Ureter (tissue), 1 donor: ENCODE measurements around the gene CAMTA1. TPM values are rescaled to one million over a fixed set of nuclear protein-coding genes. Genes with fewer than 3 reads are reported as not detected.

Source experiments
- DNase-seq: peaks from one replicate; pipeline ENCODE4 v3.0.0-alpha.2; 2020; ENCODE audit warnings: low spot score
- total RNA-seq: library from RNA; stranded (reverse); gene quantifications from one replicate; pipeline ENCODE4 v1.2.4, GENCODE V29; 2023
- donor health status: DM: yes; HTN: yes; CAD: no.

Gene CAMTA1
- total RNA-seq, 1 donor from 2014 or later = 88.1 TPM

- DNase-seq = no peak
These were observed 467.8 kb downstream of the CAMTA1 start for GRCh38 chr1:7253118-7253480.

- no peak for DNase-seq
These were observed 468.8 kb downstream of the CAMTA1 start for GRCh38 chr1:7253988-7254587.

GRCh38 chr1:7255303-7256058, 470.2 kb downstream of the CAMTA1 start:
- no peak for DNase-seq

- DNase-seq = no peak
These were observed 471.3 kb downstream of the CAMTA1 start for GRCh38 chr1:7256526-7256925.

DNA sequence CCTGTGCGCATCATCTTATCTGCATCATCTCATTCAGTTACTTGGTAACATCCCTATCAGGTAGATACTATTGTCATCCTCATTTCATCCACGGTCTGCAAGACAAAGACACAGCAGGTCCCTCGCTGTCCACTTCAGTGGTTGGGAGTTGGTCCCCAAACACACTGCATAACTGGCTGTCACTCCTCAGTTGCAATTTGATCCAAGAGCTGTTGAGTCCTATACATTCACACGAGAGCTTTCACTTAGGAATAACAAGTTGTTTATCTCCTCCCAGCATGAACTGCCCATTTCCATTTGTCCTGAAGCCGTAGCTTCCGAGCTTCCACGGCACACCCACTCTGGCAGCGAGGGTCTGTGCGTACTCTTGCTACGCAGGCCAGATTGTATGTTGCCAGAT, 472.0 kb downstream of the CAMTA1 start:
- DNase-seq = no peak

- no peak for DNase-seq
These were observed 473.4 kb downstream of the CAMTA1 start for GRCh38 chr1:7258589-7259135.

- no peak for DNase-seq
These were observed 474.7 kb downstream of the CAMTA1 start for GRCh38 chr1:7259955-7260354.

DNA sequence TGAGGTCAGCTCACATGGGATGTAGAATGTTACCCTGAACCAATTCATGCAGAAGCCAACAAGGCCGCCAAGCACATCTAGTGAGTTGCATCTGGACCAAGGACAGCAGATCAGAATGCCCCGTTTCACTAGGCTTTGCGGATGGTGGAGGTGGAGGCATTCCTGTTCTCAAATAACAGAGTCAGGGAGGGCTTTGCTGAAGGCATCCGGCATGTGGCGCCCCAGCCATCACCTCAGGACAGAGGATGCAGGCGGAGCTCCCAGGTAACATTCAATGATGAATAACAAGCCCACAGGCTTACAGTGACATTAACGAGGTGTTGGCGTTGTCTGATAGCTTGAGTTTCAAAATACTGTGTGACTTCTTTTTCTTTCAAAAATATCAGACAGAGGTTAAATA, 476.2 kb downstream of the CAMTA1 start:
- no peak for DNase-seq

- DNase-seq = no peak
These were observed 477.4 kb downstream of the CAMTA1 start for GRCh38 chr1:7262611-7263010.

DNA sequence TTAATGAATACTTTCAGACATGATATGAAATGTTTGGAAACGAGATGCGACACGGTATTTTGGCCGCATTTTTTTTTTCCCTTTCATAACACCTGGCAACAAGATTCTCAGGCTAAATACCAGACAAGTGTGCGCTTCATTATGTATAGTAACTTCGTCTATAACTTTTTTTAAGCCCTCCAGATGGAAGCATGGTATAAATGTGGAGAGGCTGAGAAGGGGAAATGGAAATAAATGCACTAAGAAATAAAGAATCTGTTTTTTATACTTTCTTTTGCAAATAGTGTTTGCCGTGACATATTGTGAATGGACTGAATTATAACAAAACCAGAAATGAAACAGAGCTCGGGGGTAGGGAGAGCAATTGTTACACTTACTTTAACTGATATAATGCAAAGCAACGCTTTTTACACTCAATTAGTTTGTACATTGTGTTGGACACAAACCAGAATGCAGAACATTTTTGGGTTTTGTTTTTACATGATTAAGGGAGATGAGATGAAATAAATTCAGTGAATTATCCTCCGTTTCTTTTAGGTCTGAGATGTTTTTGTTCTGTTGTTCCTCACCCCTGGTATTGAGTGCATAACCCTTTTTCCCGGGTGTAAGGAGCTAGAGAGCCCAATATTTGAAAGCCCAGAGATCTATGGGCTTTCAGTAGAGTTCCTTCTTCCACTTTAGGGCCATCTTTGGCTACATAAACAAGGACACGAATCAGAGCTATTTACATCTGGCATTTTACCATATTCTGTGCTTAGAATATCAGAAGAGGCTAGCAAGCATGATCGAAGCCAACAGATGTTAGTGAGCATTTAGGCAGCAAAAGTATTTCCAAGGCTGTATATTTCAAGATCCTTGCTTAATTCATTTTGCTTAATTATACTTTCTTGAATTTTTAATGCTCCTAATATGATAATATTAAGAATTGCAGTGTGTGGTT, 478.0 kb downstream of the CAMTA1 start:
- no peak for DNase-seq

GRCh38 chr1:7264101-7264500, 478.8 kb downstream of the CAMTA1 start:
- DNase-seq = no peak

GRCh38 chr1:7265771-7266371, 480.6 kb downstream of the CAMTA1 start:
- peak; percentile 41 for DNase-seq

DNA sequence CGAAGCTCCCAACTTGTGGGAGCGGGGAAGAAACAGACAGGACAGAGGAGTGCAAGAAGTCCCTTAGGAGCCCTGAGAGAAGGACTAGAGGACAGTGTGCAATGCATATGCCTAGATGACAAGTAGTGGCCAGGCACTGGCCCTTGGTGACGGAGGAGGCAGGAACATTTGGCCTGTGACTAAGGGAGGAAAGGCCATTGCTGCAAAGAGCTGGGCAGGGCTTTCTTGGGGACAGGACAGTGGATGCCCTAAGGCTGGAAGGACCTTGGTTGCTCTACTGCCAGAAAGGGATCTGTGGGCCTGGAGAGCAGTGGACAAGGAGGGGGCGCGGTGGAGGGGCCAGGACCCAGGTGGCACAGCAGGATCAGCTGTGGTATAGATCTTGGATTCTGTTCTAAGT, 481.3 kb downstream of the CAMTA1 start:
- DNase-seq = peak; percentile 17

GRCh38 chr1:7267493-7267892, 482.2 kb downstream of the CAMTA1 start:
- peak; percentile 12 for DNase-seq

DNA sequence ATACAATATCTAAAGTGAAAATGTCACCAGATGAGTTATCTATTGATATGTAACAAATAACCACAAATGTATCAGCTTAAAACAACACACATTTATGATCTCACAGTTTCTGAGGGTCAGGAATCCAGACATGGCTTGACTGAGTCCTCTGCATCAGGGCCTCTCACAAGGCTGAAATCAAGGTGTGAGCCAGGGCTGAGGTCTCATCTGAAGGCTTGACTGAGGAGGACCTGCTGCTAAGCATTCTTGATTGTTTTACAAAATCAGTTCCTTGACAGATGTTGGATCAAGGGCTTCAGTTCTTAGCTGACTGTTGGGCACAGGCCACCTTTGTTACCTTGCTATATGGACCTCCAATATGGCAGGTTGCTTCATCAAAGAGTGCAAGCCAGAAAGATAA, 483.7 kb downstream of the CAMTA1 start:
- DNase-seq = peak; percentile 9

DNA sequence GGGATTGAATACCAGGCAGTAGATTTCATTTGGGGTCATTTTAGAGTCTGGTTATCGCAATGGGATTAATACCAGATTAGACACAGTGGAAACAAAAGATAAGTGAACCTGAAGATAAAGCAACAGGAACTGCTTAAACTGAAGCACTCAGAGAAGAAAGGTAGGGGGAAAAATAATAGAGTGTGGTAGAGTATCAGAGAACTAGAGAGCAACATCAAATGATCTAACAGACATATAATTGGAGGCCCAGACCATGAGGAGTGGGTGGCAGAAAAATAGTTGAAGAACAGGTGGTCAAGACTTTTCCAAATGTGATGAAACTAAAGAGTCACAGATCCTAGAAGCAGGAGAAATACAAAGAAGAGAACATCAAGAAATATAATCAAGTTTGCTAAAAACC, 484.3 kb downstream of the CAMTA1 start:
- no peak for DNase-seq

GRCh38 chr1:7274256-7274655, 489.0 kb downstream of the CAMTA1 start:
- no peak for DNase-seq

DNA sequence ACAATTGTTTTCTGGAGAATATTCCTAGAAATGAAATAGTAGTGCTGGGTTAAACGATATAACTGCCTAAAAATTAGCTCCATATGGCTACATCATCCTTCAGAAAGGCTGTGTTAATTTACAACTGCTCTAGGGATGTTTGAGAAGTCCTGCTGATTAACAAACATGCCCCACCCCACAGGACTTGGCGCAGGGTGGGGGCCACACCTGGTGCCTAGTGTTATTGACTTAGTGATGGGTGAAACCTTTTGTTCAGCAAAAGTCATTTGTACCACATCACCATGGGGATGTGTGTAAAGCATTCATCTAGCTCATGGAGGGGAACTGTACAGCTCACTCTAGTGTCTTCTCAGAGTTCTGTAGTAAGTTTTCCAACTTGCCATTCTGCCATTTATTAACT, 492.8 kb downstream of the CAMTA1 start:
- DNase-seq = no peak

DNA sequence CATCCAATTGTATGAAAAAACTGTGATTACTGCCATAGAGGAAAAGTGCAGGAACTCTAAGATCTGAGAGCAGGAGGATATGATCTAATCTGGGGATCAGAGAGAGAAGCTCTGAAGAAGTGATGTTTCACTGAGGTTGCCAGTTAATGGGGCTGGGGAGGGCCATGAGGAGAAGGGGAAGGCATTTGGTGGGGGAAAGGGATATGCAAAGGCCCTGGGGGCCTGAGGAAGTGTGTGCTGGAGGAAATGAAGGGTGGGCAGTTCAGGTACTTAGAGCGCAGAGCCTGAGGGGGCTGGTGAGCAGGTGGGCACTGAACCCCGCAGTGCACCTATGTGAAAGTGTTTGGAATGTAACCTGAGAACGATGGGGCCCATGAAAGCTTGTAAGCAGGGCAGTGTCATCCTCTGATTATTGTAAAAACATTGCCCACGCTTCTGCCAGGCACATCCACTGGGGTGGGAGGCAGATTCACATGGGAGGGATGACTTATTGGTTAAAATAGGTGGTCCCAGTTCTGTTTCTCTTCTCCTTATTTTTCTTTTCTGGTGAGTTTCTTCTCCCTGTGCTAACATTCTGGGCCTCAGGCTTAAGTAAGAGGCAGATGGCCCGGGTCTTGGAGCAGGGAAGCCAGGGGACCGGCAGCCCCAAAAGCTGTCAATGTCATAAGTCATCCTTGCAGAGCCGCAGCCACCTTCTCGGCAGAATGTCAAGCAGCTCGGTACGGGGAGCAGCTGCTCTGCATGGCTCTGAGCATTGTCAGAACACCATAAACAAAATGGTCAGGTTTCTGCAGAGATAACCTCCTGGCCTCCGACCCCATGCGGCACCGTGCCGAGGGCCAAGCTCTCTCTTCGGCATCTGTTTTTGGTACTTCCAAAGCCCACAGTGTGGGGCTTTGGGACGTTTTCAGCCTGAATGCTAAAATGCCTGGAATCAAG, 493.8 kb downstream of the CAMTA1 start:
- DNase-seq = peak; percentile 18

- no peak for DNase-seq
These were observed 494.5 kb downstream of the CAMTA1 start for GRCh38 chr1:7279769-7280168.
